GM12865 (cell line): ENCODE results near the gene PTPRS.

Experiments used
- DNase-seq: peaks from one replicate; pipeline ENCODE4 v3.0.0; 2010; ENCODE audit warnings: low read depth
- H3K4me3 ChIP-seq: 2 replicates; pipeline ENCODE4 v1.5.1; 2011; ENCODE audit warnings: mild to moderate bottlenecking, low read depth, low read length, control low read depth
- CTCF ChIP-seq: IDR thresholded peaks from 2 replicates; pipeline ENCODE4 v1.5.1; 2011; ENCODE audit warnings: low read length, control low read depth, low read depth, inconsistent platforms; ENCODE audit not compliant: insufficient read depth; ENCODE audit errors: missing control alignments

Gene PTPRS

GRCh38 chr19:5355693-5356092 is 15.1 kb upstream of the PTPRS start:
- no peak overlapping the region for H3K4me3 ChIP-seq
- TF ChIP-seq CTCF = no peak
- no peak for DNase-seq

GRCh38 chr19:5355076-5355475 is 14.5 kb upstream of the PTPRS start:
- H3K4me3 ChIP-seq = no peak overlapping the region
- no peak for DNase-seq
- TF ChIP-seq CTCF = no peak

GRCh38 chr19:5354403-5354802 is 13.8 kb upstream of the PTPRS start:
- TF ChIP-seq CTCF = peak; percentile 40
- peak; percentile 22 for DNase-seq
- no peak overlapping the region for H3K4me3 ChIP-seq

- H3K4me3 ChIP-seq = no peak overlapping the region
- no peak for DNase-seq
- TF ChIP-seq CTCF = no peak
Measured at GRCh38 chr19:5352229-5352763, 11.7 kb upstream of the PTPRS start.

GRCh38 chr19:5351731-5352228 is 11.2 kb upstream of the PTPRS start:
- no peak overlapping the region for H3K4me3 ChIP-seq
- TF ChIP-seq CTCF = no peak
- DNase-seq = no peak

- TF ChIP-seq CTCF = no peak
- H3K4me3 ChIP-seq = no peak overlapping the region
- no peak for DNase-seq
Measured at GRCh38 chr19:5349041-5349440, 8.4 kb upstream of the PTPRS start.

GRCh38 chr19:5345895-5346386 is 5.3 kb upstream of the PTPRS start:
- TF ChIP-seq CTCF = no peak
- no peak overlapping the region for H3K4me3 ChIP-seq
- DNase-seq = no peak
